Stomach (tissue), 9 donors: ENCODE results near the gene DENND2A. TPM values are rescaled to one million over a fixed set of nuclear protein-coding genes. Genes with fewer than 3 reads are reported as not detected.

Source experiments
- DNase-seq, 2 donors: peaks; one replicate each; pipeline versions ENCODE4 v3.0.0 to v3.0.0-alpha.2; 2013 to 2019
- H3K27ac ChIP-seq, 5 donors: fragments of 200-600 bp in 4 of 5; sonication (generic) in 4 of 5; one replicate each; pipeline ENCODE4 v1.5.1; 2013 to 2019; ENCODE audit warnings: mild to moderate bottlenecking in 1 of 5, moderate library complexity in 1 of 5
- H3K27me3 ChIP-seq, 3 donors: fragments of 200-600 bp; sonication (generic); one replicate each; pipeline ENCODE4 v1.5.1; 2017 to 2019; ENCODE audit warnings: mixed run types in 1 of 3
- H3K36me3 ChIP-seq, 4 donors: fragments of 200-600 bp; sonication (generic); 1 replicate in 3 of 4; 2 replicates in 1 of 4; pipeline ENCODE4 v1.5.1; 2016 to 2019
- H3K4me1 ChIP-seq, 4 donors: fragments of 200-600 bp; sonication (generic); one replicate each; pipeline ENCODE4 v1.5.1; 2016 to 2019
- H3K4me3 ChIP-seq, 4 donors: fragments of 200-600 bp; sonication (generic) in 3 of 4; one replicate each; pipeline ENCODE4 v1.5.1; 2016 to 2019; ENCODE audit warnings: mild to moderate bottlenecking in 1 of 4
- H3K9me3 ChIP-seq, 4 donors: fragments of 200-600 bp; sonication (generic); one replicate each; pipeline ENCODE4 v1.5.1; 2016 to 2019
- EP300 ChIP-seq: sonication (generic); formaldehyde crosslinking; IDR thresholded peaks from one replicate; pipeline ENCODE4 v1.6.1; 2017; ENCODE audit warnings: antibody characterized with exemption
- POLR2A ChIP-seq, 4 donors: fragments of 450-650 bp; IDR thresholded peaks; one replicate each; pipeline ENCODE4 v1.6.1; 2016; ENCODE audit warnings: antibody characterized with exemption in 4 of 4, control low read depth in 2 of 4, mild to moderate bottlenecking in 1 of 4, moderate library complexity in 1 of 4
- POLR2AphosphoS5 ChIP-seq, 3 donors: sonication (generic); formaldehyde crosslinking; IDR thresholded peaks; one replicate each; pipeline ENCODE4 v1.6.1; 2016; ENCODE audit warnings: antibody characterized with exemption in 3 of 3
- WGBS, 5 donors: extraction: QIAGEN DNeasy Blood & Tissue Kit in 3 of 5; methylation state at CpG; one replicate each; pipeline versions ENCODE4 v1.1.5 to v1.1.7; 2013 to 2018; 5-methylcytosine and 5-hydroxymethylcytosine counted together
- intact Hi-C: fragments of 100-400 bp; cut with DNase I; formaldehyde crosslinking; loops from one replicate; pipeline ENCODE4 v1.15.1; 2023; ENCODE audit warnings: low total_unique reads
- polyA plus RNA-seq, 3 donors: library from polyadenylated mRNA; stranded (reverse); fragments of 200-250 nt; gene quantifications; one replicate each; pipeline ENCODE4 v1.2.3, GENCODE V29; 2013
- total RNA-seq, 5 donors: library from RNA; depleted of rRNA; stranded (reverse); fragments of >200 nt; gene quantifications; one replicate each; pipeline versions ENCODE4 v1.1.0 to v1.2.3, GENCODE V29; 2014 to 2016
- TF ChIP-seq, protein P1 (sequence below), 7 experiments: fragments of 450-650 bp in 4 of 7; fragments of 200-600 bp in 3 of 7; sonication (generic) in 3 of 7; IDR thresholded peaks; one replicate each; pipeline ENCODE4 v1.5.1; 2016 to 2019; ENCODE audit warnings: antibody characterized with exemption in 7 of 7, control low read depth in 2 of 7, mild to moderate bottlenecking in 1 of 7
- donor health status: healthy with polysubstance abuse.
- donor health status: Bipolar disorder and iron deficiency.
- donor health status: healthy.

DENND2A gene
- total and polyA plus RNA-seq, 8 donors: 1.8 to 17.8 (median 6.5) TPM

DNA sequence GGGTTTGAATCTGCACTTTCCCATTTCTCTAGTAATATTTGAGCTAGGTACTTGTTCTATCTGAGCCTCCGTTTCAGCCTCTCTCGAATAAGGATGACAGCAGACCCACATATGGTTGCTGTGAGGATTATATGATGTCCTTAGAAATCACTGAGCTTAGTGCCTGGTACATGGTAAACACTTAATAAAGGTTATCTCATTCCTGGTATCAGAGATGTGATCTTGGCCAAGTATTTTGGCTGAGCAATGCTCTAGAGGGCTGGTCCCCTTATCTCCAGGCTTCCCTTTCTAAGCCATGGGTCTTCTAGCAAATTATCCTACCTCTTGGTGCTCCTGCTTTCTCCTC lies 160.9 kb downstream of the DENND2A start:
- TF ChIP-seq POLR2A (IDR thresholded peaks at IDR 0.05) (no peak), POLR2AphosphoS5 (IDR thresholded peaks at IDR 0.05) (no peak), EP300 (no peak)
- TF ChIP-seq, protein P1, sequence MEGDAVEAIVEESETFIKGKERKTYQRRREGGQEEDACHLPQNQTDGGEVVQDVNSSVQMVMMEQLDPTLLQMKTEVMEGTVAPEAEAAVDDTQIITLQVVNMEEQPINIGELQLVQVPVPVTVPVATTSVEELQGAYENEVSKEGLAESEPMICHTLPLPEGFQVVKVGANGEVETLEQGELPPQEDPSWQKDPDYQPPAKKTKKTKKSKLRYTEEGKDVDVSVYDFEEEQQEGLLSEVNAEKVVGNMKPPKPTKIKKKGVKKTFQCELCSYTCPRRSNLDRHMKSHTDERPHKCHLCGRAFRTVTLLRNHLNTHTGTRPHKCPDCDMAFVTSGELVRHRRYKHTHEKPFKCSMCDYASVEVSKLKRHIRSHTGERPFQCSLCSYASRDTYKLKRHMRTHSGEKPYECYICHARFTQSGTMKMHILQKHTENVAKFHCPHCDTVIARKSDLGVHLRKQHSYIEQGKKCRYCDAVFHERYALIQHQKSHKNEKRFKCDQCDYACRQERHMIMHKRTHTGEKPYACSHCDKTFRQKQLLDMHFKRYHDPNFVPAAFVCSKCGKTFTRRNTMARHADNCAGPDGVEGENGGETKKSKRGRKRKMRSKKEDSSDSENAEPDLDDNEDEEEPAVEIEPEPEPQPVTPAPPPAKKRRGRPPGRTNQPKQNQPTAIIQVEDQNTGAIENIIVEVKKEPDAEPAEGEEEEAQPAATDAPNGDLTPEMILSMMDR (IDR thresholded peaks at IDR 0.05): no peak
- intact Hi-C loops: no loop called here
- Histone ChIP-seq H3K27me3 (no peaks in the 10 kb centered on the region), H3K4me1 (peaks cover 28 to 44% (median 38%) of the 10 kb centered on the region in 4 donors), H3K9me3 (no peaks in the 10 kb centered on the region), H3K36me3 (no peaks in the 10 kb centered on the region), H3K27ac (peak overlapping the region; percentile 88 to 96 (median 95)), H3K4me3 (peak overlapping the region; percentile 83 to 99 (median 98))
- DNase-seq: no peak
- WGBS, 5 donors: 0 to 3% (median 0%) methylated on average over 2 of the region's 2 CpGs

DNA sequence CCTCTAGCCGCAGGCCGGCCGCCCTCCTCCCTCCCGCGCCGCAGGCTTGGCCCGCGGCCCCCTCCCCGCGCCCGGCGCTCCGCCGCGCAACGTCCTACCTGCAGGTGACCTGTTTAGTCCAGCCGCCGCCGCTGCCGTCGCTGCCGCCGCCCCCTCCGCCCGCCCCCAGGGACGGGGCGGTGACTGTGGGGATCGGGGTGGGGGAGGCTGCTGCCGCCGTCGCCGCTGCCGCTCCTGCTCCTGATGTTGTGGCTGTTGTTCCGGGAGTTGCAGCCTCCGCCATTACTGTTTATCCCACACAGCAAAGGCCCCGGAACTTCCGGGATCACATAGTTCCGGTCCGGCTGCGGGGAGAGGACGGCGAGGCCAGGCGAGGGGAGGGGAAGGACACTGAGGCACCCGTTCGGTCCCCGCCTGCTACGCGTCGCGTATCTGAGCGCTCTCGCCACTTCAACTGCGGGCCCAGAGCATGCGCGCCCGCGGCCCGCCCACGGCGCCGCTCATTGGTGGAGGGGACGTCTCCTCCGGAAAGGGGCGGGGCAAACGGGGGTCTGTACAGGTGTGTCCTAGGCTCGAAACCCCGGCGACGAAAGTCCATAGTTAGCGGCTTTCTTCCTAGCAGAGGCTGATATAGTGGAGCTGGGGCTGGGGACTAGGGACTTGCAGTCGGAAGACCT lies 161.4 kb downstream of the DENND2A start, which contains the start of gene MKRN1:
Gene MKRN1, minus strand, starts transcription at position 444 of the 677 bp plus-strand sequence. Its CDS starts 161 bp downstream, at position 283.
- intact Hi-C loops: no loop called here
- peak; percentile 82 to 89 (median 88) for TF ChIP-seq POLR2AphosphoS5 (IDR thresholded peaks at IDR 0.05)
- TF ChIP-seq POLR2A (IDR thresholded peaks at IDR 0.05): peak in 2 of 4 donors; percentile 56 to 66
- TF ChIP-seq, protein P1 (IDR thresholded peaks at IDR 0.05): peak in 1 of 7 experiments; percentile 21
- no peak for TF ChIP-seq EP300
- peak within 1 kb of the TSS; percentile 83 to 99 (median 98) for H3K4me3 ChIP-seq
- no peaks in the 10 kb centered on the region for H3K27me3 ChIP-seq
- 0 to 1% (median 0%) methylated on average over 35 to 71 of the region's 71 CpGs for WGBS, 5 donors
- H3K27ac ChIP-seq: peak within 1 kb of the TSS; percentile 88 to 96 (median 95)
- peaks cover 28 to 44% (median 42%) of the 10 kb centered on the region in 4 donors for H3K4me1 ChIP-seq
- DNase-seq: peak; percentile 97 to 98
- no peaks in the 10 kb centered on the region for H3K36me3 ChIP-seq
- H3K9me3 ChIP-seq: no peaks in the 10 kb centered on the region

DNA sequence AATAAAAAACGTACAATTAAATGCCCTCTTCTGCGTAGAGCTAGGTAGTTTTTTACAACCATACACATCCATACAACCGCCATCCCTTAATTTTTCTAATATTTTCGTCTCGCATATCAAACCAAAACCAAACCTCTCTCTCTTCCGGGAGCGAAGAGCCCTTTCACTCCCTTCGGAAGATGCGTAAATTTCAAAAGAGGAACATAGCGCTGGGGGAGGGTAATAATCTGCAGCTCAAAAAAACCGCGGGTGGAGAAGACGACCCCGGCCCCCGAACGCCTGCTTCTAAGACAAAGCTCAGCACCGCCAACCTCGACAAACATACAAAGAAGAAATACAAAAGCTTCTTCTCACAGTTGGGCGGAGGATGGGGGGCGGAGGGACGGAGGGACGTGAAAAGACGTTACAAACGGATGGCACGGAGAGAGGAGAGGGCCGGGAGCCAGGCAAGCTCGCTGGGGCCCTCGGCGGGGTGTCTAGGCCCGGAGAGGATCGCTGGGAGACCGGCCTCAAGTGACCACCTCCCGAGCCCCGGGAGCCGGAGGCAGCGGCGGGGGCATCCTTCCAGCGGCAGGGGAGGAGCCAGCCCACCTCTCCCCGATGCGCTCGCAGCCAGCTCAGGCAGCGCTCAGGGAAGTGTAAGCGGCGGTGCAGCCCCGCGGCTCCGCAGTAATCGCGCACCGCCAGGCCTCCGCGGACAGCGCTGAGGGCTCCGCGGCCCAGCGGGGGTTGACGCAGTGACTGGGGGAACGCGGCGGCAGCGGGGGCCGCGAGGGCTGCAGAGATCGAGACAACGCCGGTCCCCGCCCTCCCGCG lies 162.2 kb downstream of the DENND2A start:
- TF ChIP-seq, protein P1 (IDR thresholded peaks at IDR 0.05): no peak
- no peak for TF ChIP-seq EP300
- no peak for TF ChIP-seq POLR2AphosphoS5 (IDR thresholded peaks at IDR 0.05)
- no peak for TF ChIP-seq POLR2A (IDR thresholded peaks at IDR 0.05)
- H3K27me3 ChIP-seq: no peaks in the 10 kb centered on the region
- DNase-seq: peak in 1 of 2 donors; percentile 81
- no peaks in the 10 kb centered on the region for H3K9me3 ChIP-seq
- no peaks in the 10 kb centered on the region for H3K36me3 ChIP-seq
- intact Hi-C loops: no loop called here
- H3K4me1 ChIP-seq: peaks cover 28 to 51% (median 47%) of the 10 kb centered on the region in 4 donors
- peak overlapping the region; percentile 88 to 96 (median 95) for H3K27ac ChIP-seq
- H3K4me3 ChIP-seq: peak overlapping the region; percentile 83 to 99 (median 98)
- WGBS, 5 donors: 0 to 1% (median 0%) methylated on average over 29 to 69 of the region's 69 CpGs

DNA sequence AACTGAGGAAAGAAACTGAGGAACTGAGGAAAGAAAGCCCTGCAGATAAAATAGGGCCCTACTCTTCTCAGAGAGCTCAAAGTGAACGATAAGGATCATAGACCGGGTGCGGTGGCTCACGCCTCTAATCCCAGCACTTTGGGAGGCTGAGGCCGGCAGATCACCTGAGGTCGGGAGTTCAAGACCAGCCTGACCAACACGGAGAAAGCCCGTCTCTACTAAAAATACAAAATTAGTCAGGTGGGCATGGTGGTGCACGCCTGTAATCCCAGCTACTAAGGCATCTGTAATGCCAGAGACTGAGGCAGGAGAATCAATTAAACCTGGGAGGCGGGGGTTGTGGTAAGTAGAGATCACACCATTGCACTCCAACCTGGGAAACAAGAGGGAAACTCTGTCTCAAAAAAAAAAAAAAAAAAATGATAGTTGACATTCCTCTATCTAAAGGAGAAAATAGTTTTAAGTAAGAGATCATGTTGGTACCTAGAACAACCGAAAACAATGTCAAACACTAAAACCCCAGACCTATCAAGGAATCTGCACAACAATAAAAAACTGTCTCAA lies 163.8 kb downstream of the DENND2A start:
- Histone ChIP-seq H3K27ac (peak overlapping the region in 4 of 5 donors; percentile 52 to 95 (median 90)), H3K4me3 (peak overlapping the region in 3 of 4 donors; percentile 83 to 99 (median 98)), H3K27me3 (no peaks in the 10 kb centered on the region), H3K36me3 (peaks cover 0 to 4% (median 1%) of the 10 kb centered on the region in 4 donors), H3K9me3 (no peaks in the 10 kb centered on the region), H3K4me1 (peaks cover 28 to 64% (median 55%) of the 10 kb centered on the region in 4 donors)
- 38 to 54% (median 48%) methylated on average over 11 of the region's 11 CpGs for WGBS, 5 donors
- no peak for DNase-seq
- TF ChIP-seq POLR2A (IDR thresholded peaks at IDR 0.05) (no peak), POLR2AphosphoS5 (IDR thresholded peaks at IDR 0.05) (no peak), EP300 (no peak)
- TF ChIP-seq, protein P1 (IDR thresholded peaks at IDR 0.05): no peak
- intact Hi-C loops: no loop called here
